H9 (cell line): ENCODE measurements around the gene MAP1LC3B. TPM values are rescaled to one million over a fixed set of nuclear protein-coding genes. Genes with fewer than 3 reads are reported as not detected.

Source experiments
- DNase-seq: peaks from one replicate; pipeline ENCODE4 v3.0.0-alpha.2; 2017
- H2AFZ ChIP-seq: one replicate; pipeline ENCODE4 v1.6.1; 2013; ENCODE audit warnings: mild to moderate bottlenecking, low read length, control low read depth, moderate library complexity
- H2AK5ac ChIP-seq: 2 replicates; pipeline ENCODE4 v1.6.1; 2013; ENCODE audit warnings: low read length, control low read depth, mixed read lengths; ENCODE audit not compliant: insufficient read length
- H2BK120ac ChIP-seq: one replicate; pipeline ENCODE4 v1.6.1; 2013; ENCODE audit warnings: low read depth, mild to moderate bottlenecking, low read length, control low read depth, inconsistent platforms; ENCODE audit not compliant: poor library complexity, severe bottlenecking
- H2BK12ac ChIP-seq: 2 replicates; pipeline ENCODE4 v1.6.1; 2013; ENCODE audit warnings: low read length, control low read depth, mixed read lengths, low read depth; ENCODE audit not compliant: insufficient read length
- H2BK15ac ChIP-seq: 2 replicates; pipeline ENCODE4 v1.6.1; 2013; ENCODE audit warnings: low read depth, low read length, control low read depth
- H2BK20ac ChIP-seq: one replicate; pipeline ENCODE4 v1.6.1; 2013; ENCODE audit warnings: low read depth, mild to moderate bottlenecking, low read length, control low read depth, inconsistent platforms; ENCODE audit not compliant: poor library complexity, severe bottlenecking
- H2BK5ac ChIP-seq: 2 replicates; pipeline ENCODE4 v1.6.1; 2013; ENCODE audit warnings: low read length, control low read depth, mixed read lengths; ENCODE audit not compliant: insufficient read length
- H3K14ac ChIP-seq: 2 replicates; pipeline ENCODE4 v1.6.1; 2013; ENCODE audit warnings: low read length, control low read depth; ENCODE audit not compliant: insufficient read depth
- H3K18ac ChIP-seq: 2 replicates; pipeline ENCODE4 v1.6.1; 2013; ENCODE audit warnings: low read depth, mild to moderate bottlenecking, mixed read lengths, low read length, control low read depth; ENCODE audit not compliant: insufficient read length
- H3K23ac ChIP-seq: 2 replicates; pipeline ENCODE4 v1.6.1; 2013; ENCODE audit warnings: low read length, control low read depth, mixed read lengths, low read depth; ENCODE audit not compliant: insufficient read length
- H3K23me2 ChIP-seq: 2 replicates; pipeline ENCODE4 v1.6.1; 2013; ENCODE audit warnings: low read depth, mild to moderate bottlenecking, mixed read lengths, low read length, control low read depth; ENCODE audit not compliant: insufficient read length, poor library complexity, severe bottlenecking
- H3K27ac ChIP-seq: 2 replicates; pipeline ENCODE4 v1.5.1; 2013; ENCODE audit warnings: low read length, control low read depth, mixed read lengths, low read depth; ENCODE audit not compliant: insufficient read length
- H3K27me3 ChIP-seq: 2 replicates; pipeline ENCODE4 v1.6.1; 2013; ENCODE audit warnings: low read length, control low read depth, inconsistent platforms; ENCODE audit not compliant: insufficient read depth
- H3K4ac ChIP-seq: 2 replicates; pipeline ENCODE4 v1.6.1; 2013; ENCODE audit warnings: low read depth, mild to moderate bottlenecking, control low read depth, inconsistent platforms, low read length, moderate library complexity
- H3K4me1 ChIP-seq: 2 replicates; pipeline ENCODE4 v1.6.1; 2013; ENCODE audit warnings: low read length, control low read depth, inconsistent platforms; ENCODE audit not compliant: insufficient read depth
- H3K4me2 ChIP-seq: 2 replicates; pipeline ENCODE4 v1.6.1; 2013; ENCODE audit warnings: low read length, control low read depth, mixed read lengths; ENCODE audit not compliant: insufficient read length, insufficient read depth
- H3K56ac ChIP-seq: 2 replicates; pipeline ENCODE4 v1.6.1; 2013; ENCODE audit warnings: low read depth, mild to moderate bottlenecking, mixed read lengths, low read length, control low read depth; ENCODE audit not compliant: insufficient read length
- H3K79me1 ChIP-seq: 2 replicates; pipeline ENCODE4 v1.6.1; 2013; ENCODE audit warnings: low read depth, mild to moderate bottlenecking, moderate library complexity, low read length, control low read depth, inconsistent platforms; ENCODE audit not compliant: insufficient read depth, poor library complexity, severe bottlenecking
- H3K79me2 ChIP-seq: 2 replicates; pipeline ENCODE4 v1.6.1; 2013; ENCODE audit warnings: low read length, control low read depth, inconsistent platforms; ENCODE audit not compliant: insufficient read depth
- H3K9ac ChIP-seq: 2 replicates; pipeline ENCODE4 v1.6.1; 2013; ENCODE audit warnings: low read length, control low read depth, mixed read lengths; ENCODE audit not compliant: insufficient read length; ENCODE audit errors: extremely low read depth
- H3K9me3 ChIP-seq: one replicate; pipeline ENCODE4 v1.6.1; 2013; ENCODE audit warnings: low read depth, low read length, inconsistent platforms; ENCODE audit not compliant: control insufficient read depth
- H3T11ph ChIP-seq: one replicate; pipeline ENCODE4 v1.6.1; 2013; ENCODE audit warnings: mild to moderate bottlenecking, low read length, control low read depth, inconsistent platforms
- H4K20me1 ChIP-seq: one replicate; pipeline ENCODE4 v1.6.1; 2013; ENCODE audit not compliant: control insufficient read depth, insufficient read length, insufficient read depth
- H4K5ac ChIP-seq: 2 replicates; pipeline ENCODE4 v1.6.1; 2013; ENCODE audit warnings: low read depth, mild to moderate bottlenecking, mixed read lengths, low read length, control low read depth; ENCODE audit not compliant: insufficient read length
- H4K8ac ChIP-seq: replicated peaks from 2 replicates; pipeline ENCODE4 v1.6.1; 2013; ENCODE audit warnings: low read length, control low read depth, mixed read lengths, low read depth; ENCODE audit not compliant: insufficient read length
- H4K91ac ChIP-seq: 2 replicates; pipeline ENCODE4 v1.6.1; 2013; ENCODE audit warnings: low read depth, mild to moderate bottlenecking, moderate library complexity, mixed read lengths, low read length, control low read depth; ENCODE audit not compliant: insufficient read length
- H3K27ac Mint-ChIP-seq, 3 experiments: 2 replicates in 2 of 3; 3 replicates in 1 of 3; pipeline ENCODE4 v1.8.0; 2020 to 2021; ENCODE audit warnings: mixed read lengths in 3 of 3, mild to moderate bottlenecking in 1 of 3, moderate library complexity in 1 of 3
- H3K27me3 Mint-ChIP-seq: 2 replicates; pipeline ENCODE4 v1.8.0; 2021; ENCODE audit warnings: low read depth, mild to moderate bottlenecking, moderate library complexity, mixed read lengths
- H3K36me3 Mint-ChIP-seq, 3 experiments: 2 replicates in 2 of 3; 3 replicates in 1 of 3; pipeline ENCODE4 v1.8.0; 2020 to 2021; ENCODE audit warnings: low read depth in 3 of 3, mixed read lengths in 3 of 3; ENCODE audit not compliant: insufficient read depth in 1 of 3
- H3K4me1 Mint-ChIP-seq, 2 experiments: 2 replicates each; pipeline ENCODE4 v1.8.0; 2020; ENCODE audit warnings: mixed read lengths in 2 of 2
- H3K4me3 Mint-ChIP-seq, 2 experiments: 2 replicates in 1 of 2; 3 replicates in 1 of 2; pipeline ENCODE4 v1.8.0; 2020 to 2021; ENCODE audit warnings: mild to moderate bottlenecking in 2 of 2, mixed read lengths in 2 of 2, moderate library complexity in 1 of 2
- H3K9me3 Mint-ChIP-seq, 2 experiments: 2 replicates in 1 of 2; 3 replicates in 1 of 2; pipeline ENCODE4 v1.8.0; 2020; ENCODE audit warnings: mild to moderate bottlenecking in 2 of 2, mixed read lengths in 2 of 2, moderate library complexity in 1 of 2
- CTCF ChIP-seq: fragments of 200-600 bp; sonication (generic); conservative IDR thresholded peaks from 3 replicates; pipeline ENCODE4 v1.8.0; 2021; ENCODE audit warnings: antibody characterized with exemption, mild to moderate bottlenecking
- WGBS: extraction: QIAGEN DNeasy Blood & Tissue Kit; methylation state at CpG from one replicate; pipeline ENCODE4 v1.1.7; 2013; ENCODE audit warnings: missing lambda C conversion rate, low lambda C conversion rate, mixed read lengths; ENCODE audit not compliant: insufficient read length; ENCODE audit errors: extremely low coverage; 5-methylcytosine and 5-hydroxymethylcytosine counted together
- total RNA-seq: library from RNA; stranded (reverse); gene quantifications from 2 replicates; pipeline ENCODE4 v1.2.1, GENCODE V29; 2021

Gene MAP1LC3B
- total RNA-seq, 1 experiment from 2014 or later: 47.1 TPM

- Histone ChIP-seq H4K5ac (no peak overlapping the region), H4K20me1 (no peaks in the 10 kb centered on the region), H3K27me3 (no peaks in the 10 kb centered on the region), H3K56ac (no peak overlapping the region), H2AK5ac (no peak overlapping the region), H3K27ac (no peak overlapping the region), H3T11ph (no peak overlapping the region), H3K79me2 (no peaks in the 10 kb centered on the region; the same call in 1 of the 2 replicates), H2BK12ac (no peak overlapping the region), H2AFZ (no peak overlapping the region), H3K18ac (no peak overlapping the region), H3K9me3 (no peaks in the 10 kb centered on the region), H4K91ac (no peak overlapping the region), H3K23me2 (no peaks in the 10 kb centered on the region), H3K4me1 (no peaks in the 10 kb centered on the region), H3K4ac (no peak overlapping the region), H2BK20ac (no peak overlapping the region), H3K9ac (no peak overlapping the region), H3K23ac (no peak overlapping the region), H3K4me2 (no peak overlapping the region), H3K14ac (no peak overlapping the region), H4K8ac (no peak overlapping the region), H2BK5ac (no peak overlapping the region), H2BK15ac (no peak overlapping the region), H3K79me1 (peaks cover 10% of the 10 kb centered on the region), H2BK120ac (no peak overlapping the region)
- no peak overlapping the region for H3K4me3 Mint-ChIP-seq
- H3K27me3 Mint-ChIP-seq: no peaks in the 10 kb centered on the region
- peaks cover 20 to 26% of the 10 kb centered on the region in 2 experiments for H3K4me1 Mint-ChIP-seq
- TF ChIP-seq CTCF: no peak
- H3K36me3 Mint-ChIP-seq: peaks cover 0 to 14% (median under 1%) of the 10 kb centered on the region in 3 experiments; a peak in 6 of 7 replicates
- no peaks in the 10 kb centered on the region for H3K9me3 Mint-ChIP-seq
- peak overlapping the region in 2 of 3 experiments; percentile 58 to 85; a peak in 3 of 7 replicates for H3K27ac Mint-ChIP-seq
- WGBS: no CpG with 5 or more reads among the region's 4 CpGs
- DNase-seq: no peak
Observed at GRCh38 chr16:87366288-87366687, 25.8 kb upstream of the MAP1LC3B start.
